HG02938 (cell line): ENCODE measurements around the gene SNAP29.
"Not testable (repeated sequence)": the region's sequence is repeated elsewhere in the genome, so short reads cannot be mapped to it uniquely, and the experiment has no call there.

Experiments
- ATAC-seq: cut with Tn5 transposase; IDR thresholded peaks from one replicate; pipeline ENCODE4 v1.9.1; 2021; ENCODE audit warnings: mild to moderate bottlenecking, moderate library complexity; ENCODE audit not compliant: unreplicated experiment

SNAP29 gene

GRCh38 chr22:20927940-20928572 is 69.2 kb downstream of the SNAP29 start:
- no peak for ATAC-seq

GRCh38 chr22:20928573-20928967 is 69.8 kb downstream of the SNAP29 start:
- ATAC-seq: no peak

- no peak for ATAC-seq
These were observed 71.2 kb downstream of the SNAP29 start for GRCh38 chr22:20930004-20930403.

- ATAC-seq: not testable (repeated sequence)
These were observed 71.6 kb downstream of the SNAP29 start for GRCh38 chr22:20930435-20930834.

- ATAC-seq: no peak
These were observed 72.4 kb downstream of the SNAP29 start for GRCh38 chr22:20931126-20931654.

- no peak for ATAC-seq
These were observed 75.1 kb downstream of the SNAP29 start for GRCh38 chr22:20933910-20934309.

GRCh38 chr22:20935049-20935448 is 76.2 kb downstream of the SNAP29 start:
- ATAC-seq: not testable (repeated sequence)

- ATAC-seq: not testable (repeated sequence)
These were observed 77.2 kb downstream of the SNAP29 start for GRCh38 chr22:20935780-20936539.

GRCh38 chr22:20937031-20937793 is 78.4 kb downstream of the SNAP29 start:
- ATAC-seq: no peak

- ATAC-seq: no peak
These were observed 79.2 kb downstream of the SNAP29 start for GRCh38 chr22:20937794-20938671.

GRCh38 chr22:20939457-20940185 is 80.8 kb downstream of the SNAP29 start:
- ATAC-seq: not testable (repeated sequence)

- no peak for ATAC-seq
These were observed 81.4 kb downstream of the SNAP29 start for GRCh38 chr22:20940186-20940651.
